GM12878 (cell line): ENCODE results near the gene TNIP2. TPM values are rescaled to one million over a fixed set of nuclear protein-coding genes. Genes with fewer than 3 reads are reported as not detected.

Experiments used
- BCL3 ChIP-seq: IDR thresholded peaks from 2 replicates; pipeline ENCODE4 v1.6.1; 2011; ENCODE audit warnings: borderline replicate concordance, low read depth, mild to moderate bottlenecking, moderate library complexity, low read length; ENCODE audit not compliant: insufficient read depth, poor library complexity, severe bottlenecking
- CREB1 ChIP-seq: IDR thresholded peaks from 2 replicates; pipeline ENCODE4 v1.6.1; 2012; ENCODE audit warnings: low read depth, mild to moderate bottlenecking, inconsistent platforms
- IKZF2 ChIP-seq, 2 experiments: fragments of 450-650 bp; IDR thresholded peaks; 2 replicates each; pipeline ENCODE4 v1.6.1; 2017; ENCODE audit warnings: mild to moderate bottlenecking in 2 of 2, moderate library complexity in 2 of 2
- PKNOX1 ChIP-seq: fragments of 450-650 bp; IDR thresholded peaks from 2 replicates; pipeline ENCODE4 v1.6.1; 2016; ENCODE audit warnings: mild to moderate bottlenecking
- RAD51 ChIP-seq: fragments of 450-650 bp; IDR thresholded peaks from 2 replicates; pipeline ENCODE4 v1.6.1; 2016; ENCODE audit warnings: moderate library complexity, mild to moderate bottlenecking, inconsistent platforms
- SUZ12 ChIP-seq: fragments of 200-600 bp; sonication (generic); IDR thresholded peaks from one replicate; pipeline ENCODE4 v1.6.1; 2018; ENCODE audit warnings: antibody characterized with exemption, mild to moderate bottlenecking; ENCODE audit not compliant: unreplicated experiment
- ZNF24 ChIP-seq: fragments of 450-650 bp; IDR thresholded peaks from 2 replicates; pipeline ENCODE4 v1.6.1; 2017; ENCODE audit warnings: antibody characterized with exemption, mild to moderate bottlenecking
- polyA plus RNA-seq, 11 experiments: library from polyadenylated mRNA; depleted of rRNA in 4 of 11; unstranded in 6 of 11; stranded (reverse) in 5 of 11; fragments of >200 nt; fragmentation: Nextera tagmentation in 4 of 11; fragmentation: Illumina TruSeq in 1 of 11; extraction: Ambion mirVana in 4 of 11; extraction: Trizol in 1 of 11; gene quantifications; 1 replicate in 1 of 11; 2 replicates in 10 of 11; pipeline versions ENCODE4 v1.2.1 to v1.2.3, GENCODE V29; 2011 to 2016; ENCODE audit warnings: inconsistent platforms in 2 of 11, missing spikeins in 2 of 11, low read depth in 1 of 11
- total RNA-seq, 4 experiments: library from RNA; depleted of rRNA in 3 of 4; stranded (reverse); fragments of >200 nt in 3 of 4; fragmentation: Illumina TruSeq in 1 of 4; extraction: Trizol in 1 of 4; gene quantifications; 2 replicates each; pipeline versions ENCODE4 v1.2.1 to v1.2.3, GENCODE V29; 2013 to 2021

TNIP2 gene
- total and polyA plus RNA-seq, 10 of the 15 experiments (the other 5 are each of a cell fraction or from before 2014, with no cell fraction given), result 1.4 to 64.9 (median 45.5) TPM

GRCh38 chr4:2750719-2751605 is 5.2 kb downstream of the TNIP2 start (continued):
- TF ChIP-seq RAD51 (no peak), SUZ12 (no peak), BCL3 (no peak), IKZF2 (IDR thresholded peaks at IDR 0.05) (no peak), ZNF24 (no peak), PKNOX1 (no peak), CREB1 (no peak)
